CD4-positive, alpha-beta T cell treated with Interleukin-17A for 4 hours (primary cell): ENCODE results near the gene KRTAP4-1.
"Not testable (repeated sequence)": the region's sequence is repeated elsewhere in the genome, so short reads cannot be mapped to it uniquely, and the experiment has no call there.

ENCODE experiments used
- DNase-seq: peaks from one replicate; pipeline ENCODE4 v3.0.0-alpha.2; 2020; ENCODE audit warnings: mixed read lengths

Gene KRTAP4-1

DNA sequence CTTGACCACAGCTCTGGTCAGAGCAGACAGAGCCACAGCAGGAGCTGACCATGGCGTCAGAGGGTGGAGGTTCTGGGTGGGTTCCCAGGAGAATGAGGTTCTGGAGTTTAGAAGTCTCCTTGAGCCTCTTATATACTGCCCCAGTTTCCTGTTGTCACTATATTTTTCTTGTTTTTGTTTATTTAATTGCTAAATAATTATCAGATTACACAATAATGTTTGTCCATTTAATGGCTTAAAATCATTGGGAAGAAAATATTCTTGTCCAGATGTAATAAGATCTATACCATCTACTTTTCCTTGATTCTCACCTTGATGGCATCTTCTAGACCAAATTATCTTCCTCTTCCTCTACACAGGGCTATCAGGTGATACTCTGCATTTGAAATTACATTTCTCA lies 16.6 kb downstream of the KRTAP4-1 start, which contains the start of gene KRTAP4-3:
Gene KRTAP4-3, minus strand, starts transcription at position 101 of the 400 bp plus-strand sequence. Its CDS starts 49 bp downstream, at position 52.
- DNase-seq = no peak

DNA sequence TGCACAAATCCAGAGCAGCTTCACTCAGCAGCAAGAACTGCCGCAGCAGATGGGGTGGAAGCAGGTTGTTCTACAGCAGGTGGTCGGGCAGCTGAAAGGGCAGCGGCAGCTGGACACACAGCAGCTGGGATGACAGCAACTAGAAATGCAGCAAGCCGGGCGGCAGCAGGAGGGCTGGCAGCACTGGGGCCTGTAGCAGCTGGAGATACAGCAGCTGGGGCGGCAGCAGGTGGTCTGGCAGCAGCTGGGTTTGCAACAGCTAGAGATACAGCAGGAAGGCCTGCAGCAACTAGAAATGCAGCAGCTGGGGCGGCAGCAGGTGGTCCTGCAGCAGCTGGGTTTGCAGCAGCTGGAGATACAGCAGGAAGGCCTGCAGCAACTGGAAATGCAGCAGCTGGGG lies 17.1 kb downstream of the KRTAP4-1 start:
- DNase-seq = no peak

DNA sequence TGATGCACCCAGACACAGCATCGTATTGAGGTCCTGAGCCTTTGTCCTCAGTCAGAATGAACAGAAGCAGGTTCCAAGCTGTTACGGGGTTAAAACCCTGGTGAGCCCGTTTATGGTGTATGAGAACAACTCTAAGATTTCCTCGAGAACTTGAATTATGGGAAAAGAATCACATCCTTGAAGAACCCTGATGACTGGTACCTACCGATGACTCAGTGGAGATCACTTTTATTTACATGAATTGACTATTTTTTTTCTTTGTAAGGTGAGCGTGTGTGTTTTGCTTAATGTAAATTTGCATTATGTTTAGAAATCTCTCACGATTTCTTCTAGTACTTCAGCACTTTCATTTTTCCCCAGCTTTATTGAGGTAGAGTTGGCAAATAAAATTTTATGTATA lies 20.9 kb downstream of the KRTAP4-1 start:
- no peak for DNase-seq

DNA sequence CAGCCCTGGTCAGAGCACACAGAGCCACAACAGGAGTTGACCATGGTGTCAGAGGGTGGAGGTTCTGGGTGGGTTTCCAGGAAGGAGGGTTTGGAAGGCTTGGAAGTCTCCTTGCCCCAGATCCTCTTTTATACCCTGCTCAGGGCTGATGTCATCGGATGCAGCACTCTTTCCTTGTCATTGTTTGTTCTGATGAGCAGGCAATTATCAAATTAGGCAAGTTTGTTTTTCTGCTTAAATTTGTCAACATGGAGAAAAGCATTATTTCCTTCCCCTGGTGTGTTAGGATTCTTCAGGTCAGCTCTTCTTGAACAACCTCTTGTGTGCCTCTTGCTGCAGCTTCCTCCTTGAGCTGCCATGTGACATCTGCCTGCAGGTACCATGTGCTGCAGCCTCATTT lies 24.1 kb downstream of the KRTAP4-1 start, which contains the start of gene KRTAP4-4:
Gene KRTAP4-4, minus strand, starts transcription at position 101 of the 400 bp plus-strand sequence. Its CDS starts 57 bp downstream, at position 44.
- DNase-seq = no peak

DNA sequence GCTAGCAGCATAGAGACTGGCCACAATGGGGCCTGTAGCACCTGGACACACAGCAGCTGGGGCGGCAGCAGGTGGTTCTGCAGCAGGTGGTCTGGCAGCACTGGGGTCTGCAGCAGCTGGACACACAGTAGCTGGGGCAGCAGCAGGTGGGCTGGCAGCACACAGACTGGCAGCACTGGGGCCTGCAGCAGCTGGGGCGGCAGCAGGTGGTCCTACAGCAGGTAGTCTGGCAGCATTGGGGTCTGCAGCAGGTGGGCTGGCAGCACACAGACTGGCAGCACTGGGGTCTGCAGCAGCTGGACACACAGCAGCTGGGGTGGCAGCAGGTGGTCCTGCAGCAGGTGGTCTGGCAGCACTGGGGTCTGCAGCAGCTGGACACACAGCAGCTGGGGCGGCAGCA lies 24.5 kb downstream of the KRTAP4-1 start:
- not testable (repeated sequence) for DNase-seq

DNA sequence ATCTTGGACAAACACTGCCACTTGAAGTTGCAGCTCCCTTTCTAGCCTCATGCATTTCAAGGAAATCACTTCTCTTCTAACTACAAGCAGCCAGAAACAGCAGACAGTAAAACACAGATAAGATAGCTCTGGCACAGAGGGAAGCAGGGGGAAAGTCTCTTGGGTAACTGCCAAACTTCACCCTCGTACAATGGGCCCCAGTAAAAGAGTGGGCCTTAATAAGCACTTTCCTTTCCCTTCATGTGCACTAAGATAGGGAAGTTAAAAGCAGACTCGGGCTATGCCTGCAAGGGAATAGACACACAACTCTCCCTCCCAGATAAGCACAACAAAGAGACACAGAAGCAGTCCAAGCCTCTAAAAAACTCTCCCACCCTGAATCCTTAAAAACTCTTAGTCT lies 30.9 kb downstream of the KRTAP4-1 start:
- no peak for DNase-seq

DNA sequence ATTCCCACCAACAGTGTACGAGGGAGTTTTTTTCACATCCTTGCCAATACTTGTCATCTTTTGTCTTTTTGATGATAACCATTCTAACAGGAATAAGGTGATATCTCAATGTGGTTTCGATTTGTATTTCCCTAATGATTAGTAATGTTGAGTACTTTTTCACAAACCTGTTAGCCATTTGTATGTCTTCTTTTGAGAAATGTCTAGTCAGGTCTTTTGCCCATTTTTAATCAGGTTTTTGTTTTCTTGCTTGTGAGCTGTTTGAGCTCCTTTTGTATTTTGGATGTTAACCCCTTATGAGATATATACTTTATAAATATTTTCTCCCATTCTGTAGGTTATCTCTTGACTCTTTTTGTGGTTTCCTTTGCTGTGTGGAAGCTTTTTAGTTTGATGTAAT lies 33.2 kb downstream of the KRTAP4-1 start:
- DNase-seq = no peak

DNA sequence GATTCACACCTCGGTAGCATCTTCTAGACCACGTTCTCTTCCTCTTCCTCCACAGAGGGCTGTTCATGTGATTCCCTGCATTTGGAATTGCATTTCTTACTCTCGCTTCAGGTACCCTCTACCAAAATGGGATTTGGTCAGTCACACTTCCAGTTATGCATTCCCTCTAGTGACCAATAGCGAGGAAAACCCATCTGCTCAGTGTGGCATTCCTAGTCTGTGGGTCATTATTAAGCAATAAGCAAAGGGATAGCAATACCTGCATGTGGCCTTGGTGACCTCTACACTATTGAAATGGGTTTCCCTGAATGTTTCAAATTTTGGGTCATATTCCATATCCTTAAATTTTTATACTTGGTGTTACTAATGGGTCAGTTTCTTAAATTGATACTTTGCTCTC lies 34.7 kb downstream of the KRTAP4-1 start:
- DNase-seq = no peak

DNA sequence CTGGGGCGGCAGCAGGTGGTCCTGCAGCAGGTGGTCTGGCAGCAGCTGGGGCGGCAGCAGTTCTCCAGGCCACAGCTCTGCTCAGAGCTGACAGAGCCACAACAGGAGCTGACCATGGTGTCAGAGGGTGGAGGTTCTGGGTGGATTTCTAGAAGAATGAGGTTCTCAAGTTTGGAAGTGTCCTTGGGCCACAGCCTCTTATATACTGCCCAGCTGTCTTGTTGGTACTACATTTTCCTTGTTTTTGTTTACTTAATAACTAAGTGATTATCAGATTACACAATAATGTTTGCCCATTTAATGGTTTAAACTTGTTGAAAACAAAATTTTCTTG lies 35.1 kb downstream of the KRTAP4-1 start, which contains the start of gene KRTAP4-5:
Gene KRTAP4-5, minus strand, starts transcription at position 174 of the 334 bp plus-strand sequence. Its CDS starts 58 bp downstream, at position 116.
- DNase-seq = no peak

DNA sequence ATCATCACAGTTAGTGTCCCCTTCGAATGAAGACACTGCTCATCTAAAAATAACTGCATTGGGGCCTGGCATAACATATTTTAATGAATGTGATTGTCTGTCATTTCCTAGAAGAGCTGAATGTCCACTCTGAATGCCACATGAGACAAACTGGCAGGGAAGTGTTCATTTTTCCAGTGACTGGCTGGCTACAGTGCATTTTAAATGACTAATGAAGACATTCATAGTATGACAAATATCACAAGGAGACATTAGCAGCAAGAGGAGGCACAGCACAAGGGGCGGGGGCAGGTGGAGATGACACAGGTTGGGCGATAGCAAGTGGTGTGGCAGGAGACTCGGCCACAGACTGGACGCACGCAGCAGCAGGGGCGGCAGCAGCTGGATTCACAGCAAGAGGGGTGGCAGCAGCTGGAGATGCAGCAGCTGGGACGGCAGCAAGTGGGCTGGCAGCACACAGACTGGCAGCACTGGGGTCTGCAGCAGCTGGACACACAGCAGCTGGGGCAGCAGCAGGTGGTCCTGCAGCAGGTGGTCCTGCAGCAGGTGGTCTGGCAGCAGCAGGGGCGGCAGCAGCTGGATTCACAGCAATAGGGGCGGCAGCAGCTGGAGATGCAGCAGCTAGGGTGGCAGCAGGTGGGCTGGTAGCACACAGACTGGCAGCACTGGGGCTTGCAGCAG lies 35.6 kb downstream of the KRTAP4-1 start:
- not testable (repeated sequence) for DNase-seq

DNA sequence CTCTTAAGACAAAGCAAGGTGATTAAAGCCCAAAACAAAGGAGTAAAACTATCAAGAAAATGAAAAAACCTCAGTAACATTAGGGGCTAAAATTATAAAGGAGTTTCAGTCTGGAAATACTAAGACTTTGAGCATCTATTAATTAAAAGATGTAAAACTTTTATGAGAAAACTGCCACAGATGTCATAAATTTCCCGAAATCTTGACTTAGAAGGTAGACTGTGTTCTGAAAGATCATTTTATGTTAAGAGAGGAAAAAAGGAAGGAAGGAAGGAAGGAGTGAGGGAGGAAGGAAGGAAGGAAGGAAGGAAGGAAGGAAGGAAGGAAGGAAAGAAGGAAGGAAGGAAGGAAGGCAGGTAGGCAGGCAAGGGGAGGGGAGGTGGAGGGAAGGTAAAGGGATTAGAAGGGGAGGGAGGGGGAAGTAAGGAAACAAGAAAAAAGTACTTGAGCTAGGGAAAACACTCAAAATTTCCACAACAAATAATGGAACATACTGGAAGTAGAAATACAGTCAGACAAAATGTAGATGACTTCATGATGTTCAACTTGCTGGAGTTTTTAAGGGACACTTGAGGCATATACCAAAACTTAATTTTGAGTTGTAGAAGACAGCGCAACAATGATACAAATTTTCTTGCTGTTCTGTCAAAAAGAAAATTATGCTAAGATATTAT lies 37.0 kb downstream of the KRTAP4-1 start:
- no peak for DNase-seq

DNA sequence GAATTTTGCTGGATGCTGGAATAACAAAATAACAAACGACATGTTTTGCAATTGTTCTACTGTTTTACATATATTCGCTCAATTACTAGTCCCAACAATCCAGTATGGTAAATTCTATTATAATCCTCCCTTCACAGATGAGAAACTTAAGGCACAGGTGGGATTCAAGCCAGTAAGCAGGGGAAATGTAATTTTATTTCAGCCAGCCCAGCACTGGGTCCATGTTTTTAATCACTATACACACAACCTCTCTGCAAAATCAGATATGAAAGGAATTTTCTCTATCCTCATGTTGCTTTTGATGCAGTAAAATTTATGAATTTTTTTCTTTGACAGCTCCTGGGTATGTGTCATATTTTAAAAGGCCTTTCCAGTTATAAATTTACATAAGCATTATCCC lies 39.5 kb downstream of the KRTAP4-1 start:
- DNase-seq = no peak

DNA sequence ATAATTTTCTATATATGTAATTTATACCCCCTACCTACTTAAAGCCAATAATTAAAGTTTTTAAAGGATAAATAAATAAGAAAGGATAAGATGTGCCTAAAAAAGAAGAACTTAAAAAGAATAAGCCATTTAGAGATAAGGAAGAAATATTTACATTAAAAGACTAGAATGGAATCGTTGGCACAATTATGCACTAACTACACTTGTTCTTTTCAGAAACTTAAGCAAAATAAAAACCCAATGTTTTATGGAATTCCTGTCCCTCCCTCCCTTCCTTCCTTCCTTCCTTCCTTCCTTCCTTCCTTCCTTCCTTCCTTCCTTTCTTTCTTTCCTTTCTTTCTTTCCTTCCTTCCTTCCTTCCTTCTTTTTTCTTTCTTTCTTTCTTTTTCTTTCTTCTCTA lies 39.9 kb downstream of the KRTAP4-1 start:
- no peak for DNase-seq

DNA sequence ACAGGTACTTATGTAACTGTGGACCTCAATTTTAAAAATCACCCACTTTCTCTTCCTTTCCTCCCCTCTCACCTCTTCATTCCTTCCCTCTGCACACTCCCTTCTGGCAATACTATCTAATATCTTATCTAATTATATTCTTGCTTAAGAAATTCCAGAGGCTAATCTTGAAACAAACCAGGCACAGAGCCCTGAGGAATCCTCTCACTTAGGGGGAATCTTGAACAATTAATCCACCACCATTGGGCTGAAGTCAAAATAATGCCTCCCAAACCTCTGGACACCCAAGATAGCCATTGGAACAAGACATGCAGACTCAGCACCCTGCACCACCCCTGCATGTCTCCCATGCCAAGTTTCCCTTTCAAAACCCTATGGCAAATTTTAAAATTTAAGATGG lies 43.4 kb downstream of the KRTAP4-1 start:
- DNase-seq = no peak

DNA sequence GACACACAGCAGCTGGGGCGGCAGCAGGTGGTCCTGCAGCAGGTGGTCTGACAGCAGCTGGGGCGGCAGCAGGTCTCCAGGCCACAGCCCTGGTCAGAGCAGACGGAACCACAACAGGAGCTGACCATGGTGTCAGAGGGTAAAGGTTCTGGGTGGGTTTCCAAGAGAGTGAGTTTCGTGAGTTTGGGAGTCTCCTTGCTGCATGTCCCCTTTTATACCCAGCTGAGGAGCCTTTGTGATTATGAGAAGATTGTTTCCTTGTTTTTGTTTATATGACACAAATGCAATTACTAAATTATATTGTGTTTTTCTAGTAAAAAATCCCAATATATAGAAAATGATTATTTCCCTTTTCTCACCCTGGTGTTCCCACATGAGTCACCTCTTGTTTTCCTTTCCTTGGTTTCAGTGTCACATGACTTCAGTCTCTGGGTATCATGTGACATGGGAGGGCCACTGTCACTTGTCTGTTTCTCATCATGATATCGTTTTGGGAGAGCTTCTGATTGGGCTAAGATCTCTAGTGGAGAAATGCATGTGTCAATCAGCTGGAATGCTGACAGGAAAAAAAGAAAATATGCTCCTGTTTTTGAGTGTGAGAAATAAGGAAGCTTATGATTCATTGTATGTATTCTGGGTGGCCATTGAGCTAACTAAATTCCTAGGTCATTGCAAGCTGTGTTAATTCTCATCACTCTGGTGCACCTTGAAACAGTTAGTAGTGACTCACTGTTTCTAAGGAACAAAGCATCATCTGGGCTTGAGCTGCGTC lies 44.2 kb downstream of the KRTAP4-1 start, which contains the start of gene KRTAP4-6:
Gene KRTAP4-6, minus strand, starts transcription at position 185 of the 772 bp plus-strand sequence. Its CDS starts 57 bp downstream, at position 128.
- no peak for DNase-seq

DNA sequence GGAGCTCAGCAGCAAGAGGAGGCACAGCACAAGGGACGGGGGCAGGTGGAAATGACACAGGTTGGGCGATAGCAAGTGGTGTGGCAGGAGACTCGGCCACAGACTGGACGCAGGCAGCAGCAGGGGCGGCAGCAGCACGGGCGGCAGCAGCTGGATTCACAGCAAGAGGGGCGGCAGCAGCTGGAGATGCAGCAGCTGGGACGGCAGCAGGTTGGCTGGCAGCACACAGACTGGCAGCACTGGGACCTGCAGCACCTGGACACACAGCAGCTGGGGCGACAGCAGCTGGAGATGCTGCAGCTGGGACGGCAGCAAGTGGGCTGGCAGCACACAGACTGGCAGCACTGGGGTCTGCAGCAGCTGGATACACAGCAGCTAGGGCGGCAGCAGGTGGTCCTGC lies 44.8 kb downstream of the KRTAP4-1 start:
- not testable (repeated sequence) for DNase-seq
